OCI-LY7 (cell line): Measurements from ENCODE around the gene SHISA5. TPM values are rescaled to one million over a fixed set of nuclear protein-coding genes. Genes with fewer than 3 reads are reported as not detected.
"Not testable (repeated sequence)": the region's sequence is repeated elsewhere in the genome, so short reads cannot be mapped to it uniquely, and the experiment has no call there.

Experiments
- BruUV-seq: library from RNA; stranded (reverse); fragments of 400-500 nt; replicated peaks from 2 replicates; lab custom pipeline; 2021; lab: Mats Ljungman, UMichigan
- CTCF ChIA-PET: fragments of 300-600 bp; sonication (Branson Sonifier 250); formaldehyde crosslinking; loops from one replicate; lab custom pipeline; 2022; ENCODE audit warnings: antibody characterized with exemption; ENCODE audit not compliant: unreplicated experiment; lab: Charles Lee
- POLR2A ChIA-PET: fragments of 300-600 bp; sonication (Branson Sonifier 250); formaldehyde crosslinking; loops from one replicate; lab custom pipeline; 2022; ENCODE audit warnings: antibody characterized with exemption; lab: Charles Lee
- DNase-seq: peaks from one replicate; pipeline ENCODE4 v3.0.0-alpha.2; 2015; ENCODE audit warnings: low spot score
- H2AFZ ChIP-seq: fragments of 200-600 bp; sonication (generic), shearing (Covaris generic); 2 replicates; pipeline ENCODE4 v1.6.1; 2014; ENCODE audit warnings: mild to moderate bottlenecking, antibody characterized with exemption, low read length, moderate library complexity
- H3K27ac ChIP-seq: fragments of 200-600 bp; sonication (generic); 2 replicates; pipeline ENCODE4 v1.5.1; 2014; ENCODE audit warnings: mixed run types, low read depth, mild to moderate bottlenecking, moderate library complexity, low read length, inconsistent platforms; ENCODE audit not compliant: poor library complexity, severe bottlenecking
- H3K36me3 ChIP-seq: fragments of 200-600 bp; sonication (generic); 2 replicates; pipeline ENCODE4 v1.6.1; 2014; ENCODE audit warnings: mild to moderate bottlenecking, antibody characterized with exemption, low read length, moderate library complexity, mixed read lengths; ENCODE audit not compliant: insufficient read depth
- H3K4me1 ChIP-seq: fragments of 200-600 bp; sonication (generic); 2 replicates; pipeline ENCODE4 v1.5.1; 2014; ENCODE audit warnings: mild to moderate bottlenecking, low read length; ENCODE audit not compliant: insufficient read depth, poor library complexity, severe bottlenecking
- H3K4me2 ChIP-seq: fragments of 200-600 bp; sonication (generic); 2 replicates; pipeline ENCODE4 v1.6.1; 2014; ENCODE audit warnings: mild to moderate bottlenecking, low read length
- H3K4me3 ChIP-seq: fragments of 200-600 bp; sonication (generic); 2 replicates; pipeline ENCODE4 v1.5.1; 2014; ENCODE audit warnings: mild to moderate bottlenecking, low read depth, low read length; ENCODE audit not compliant: poor library complexity, severe bottlenecking
- H3K79me2 ChIP-seq: fragments of 200-600 bp; sonication (generic); 2 replicates; pipeline ENCODE4 v1.6.1; 2016; ENCODE audit warnings: low read depth, mild to moderate bottlenecking, low read length, moderate library complexity, mixed read lengths; ENCODE audit not compliant: insufficient read depth
- H3K9me2 ChIP-seq: fragments of 200-600 bp; sonication (generic); 2 replicates; pipeline ENCODE4 v1.6.1; 2016; ENCODE audit warnings: mild to moderate bottlenecking, low read length, mixed read lengths; ENCODE audit not compliant: insufficient read depth
- H3K9me3 ChIP-seq: fragments of 200-600 bp; sonication (generic); 2 replicates; pipeline ENCODE4 v1.6.1; 2014; ENCODE audit warnings: mild to moderate bottlenecking, mixed run types, low read length, mixed read lengths
- H4K20me1 ChIP-seq: fragments of 200-600 bp; sonication (generic); 2 replicates; pipeline ENCODE4 v1.6.1; 2014; ENCODE audit warnings: mild to moderate bottlenecking, antibody characterized with exemption, low read length, moderate library complexity, mixed read lengths; ENCODE audit not compliant: insufficient read depth
- CTCF ChIP-seq: fragments of 200-600 bp; sonication (generic); conservative IDR thresholded peaks from 2 replicates; pipeline ENCODE4 v1.5.1; 2014; ENCODE audit warnings: mild to moderate bottlenecking, antibody characterized with exemption, low read length, moderate library complexity, mixed read lengths
- EZH2phosphoT487 ChIP-seq: fragments of 200-600 bp; sonication (generic); IDR thresholded peaks from 2 replicates; pipeline ENCODE4 v1.6.1; 2018; ENCODE audit warnings: low read depth, borderline replicate concordance, mild to moderate bottlenecking, mixed run types, antibody characterized with exemption, low read length, moderate library complexity, mixed read lengths
- intact Hi-C: fragments of 100-400 bp; cut with micrococcal nuclease; formaldehyde crosslinking; loops from one replicate; pipeline ENCODE4 v1.10.0; 2022; ENCODE audit not compliant: unreplicated experiment
- total RNA-seq, 2 experiments: library from RNA; depleted of rRNA in 1 of 2; stranded (reverse); fragments of >200 nt in 1 of 2; shearing (Covaris generic) in 1 of 2; gene quantifications; 2 replicates each; pipeline ENCODE4 v1.2.3, GENCODE V29; 2014 to 2022

Gene SHISA5
- total RNA-seq, 2 experiments from 2014 or later = 97.3 to 102 TPM

GRCh38 chr3:48493203-48493501 is 10.8 kb downstream of the SHISA5 start:
- Histone ChIP-seq H2AFZ (peak overlapping the region; percentile 98), H3K79me2 (no peaks in the 10 kb centered on the region), H3K27ac (peak overlapping the region; percentile 52), H3K4me1 (peaks cover 16% of the 10 kb centered on the region), H4K20me1 (no peaks in the 10 kb centered on the region), H3K36me3 (no peaks in the 10 kb centered on the region), H3K4me2 (peak overlapping the region; percentile 55), H3K9me3 (no peaks in the 10 kb centered on the region), H3K4me3 (no peak overlapping the region), H3K9me2 (no peaks in the 10 kb centered on the region)
- intact Hi-C loops = no loop called here
- DNase-seq = no peak
- BruUV-seq = no TSS peak
- POLR2A ChIA-PET = interaction anchor here (0.7 kb wide), 1 partner anchor 230 kb away, joined by 3 read pairs; no protein-coding TSS in a partner anchor
- TF ChIP-seq CTCF (no peak), EZH2phosphoT487 (no peak)
- CTCF ChIA-PET = no interaction called here

GRCh38 chr3:48492461-48493202 is 11.3 kb downstream of the SHISA5 start:
- Histone ChIP-seq H3K4me3 (peak overlapping the region; percentile 27), H3K4me1 (peaks cover 16% of the 10 kb centered on the region), H3K79me2 (no peaks in the 10 kb centered on the region), H2AFZ (peak overlapping the region; percentile 98), H3K9me3 (no peaks in the 10 kb centered on the region), H4K20me1 (no peaks in the 10 kb centered on the region), H3K9me2 (no peaks in the 10 kb centered on the region), H3K36me3 (no peaks in the 10 kb centered on the region), H3K27ac (peak overlapping the region; percentile 52), H3K4me2 (peak overlapping the region; percentile 55)
- no peak for TF ChIP-seq EZH2phosphoT487
- no peak for TF ChIP-seq CTCF
- CTCF ChIA-PET = no interaction called here
- DNase-seq = peak; percentile 77
- POLR2A ChIA-PET = interaction anchor here (0.6 to 1.0 kb wide), 2 partner anchors 10 to 20 kb away, joined by 3 read pairs; no protein-coding TSS in a partner anchor
- intact Hi-C loops = loop anchor here (1.0 kb wide), 1 partner anchor 19 kb away; no protein-coding TSS in a partner anchor
- no TSS peak for BruUV-seq

- ChIA-PET POLR2A (no interaction called here), CTCF (no interaction called here)
- no peak for TF ChIP-seq EZH2phosphoT487
- no peak for TF ChIP-seq CTCF
- H4K20me1 ChIP-seq = no peaks in the 10 kb centered on the region
- no peak for DNase-seq
- intact Hi-C loops = no loop called here
- no peaks in the 10 kb centered on the region for H3K36me3 ChIP-seq
- no peaks in the 10 kb centered on the region for H3K9me3 ChIP-seq
- no TSS peak for BruUV-seq
- H2AFZ ChIP-seq = no peak overlapping the region
- H3K4me2 ChIP-seq = no peak overlapping the region
- H3K4me3 ChIP-seq = no peak overlapping the region
- H3K4me1 ChIP-seq = peaks cover 12% of the 10 kb centered on the region
- no peaks in the 10 kb centered on the region for H3K79me2 ChIP-seq
- no peak overlapping the region for H3K27ac ChIP-seq
- H3K9me2 ChIP-seq = no peaks in the 10 kb centered on the region
Measured at GRCh38 chr3:48486952-48487351, 17.0 kb downstream of the SHISA5 start.

- H3K4me2 ChIP-seq, H3K36me3 ChIP-seq, BruUV-seq, H4K20me1 ChIP-seq, H3K27ac ChIP-seq, DNase-seq, H3K9me2 ChIP-seq, H3K4me3 ChIP-seq, H3K9me3 ChIP-seq, H2AFZ ChIP-seq, CTCF ChIA-PET, H3K79me2 ChIP-seq, intact Hi-C loops: not testable (repeated sequence)
- peaks cover 23% of the 10 kb centered on the region for H3K4me1 ChIP-seq
- POLR2A ChIA-PET = interaction anchor here (1.0 kb wide), 1 partner anchor 24 kb away, joined by 4 read pairs; no protein-coding TSS in a partner anchor
Measured at GRCh38 chr3:48482822-48483221, 21.2 kb downstream of the SHISA5 start.
